Lung (tissue), 12 donors: ENCODE measurements around the gene LRRC61. TPM values are rescaled to one million over a fixed set of nuclear protein-coding genes. Genes with fewer than 3 reads are reported as not detected.
A peak's percentile ranks its signal among the peaks of the same experiment; 100 is the strongest.

ENCODE experiments used
- ATAC-seq: fragments of 200-7000 bp; cut with Tn5 transposase; one replicate; pipeline ENCODE4 v1.9.1; 2020; ENCODE audit warnings: moderate number of reproducible peaks; ENCODE audit not compliant: insufficient read depth, low FRiP score
- DNase-seq, 3 donors: peaks; one replicate each; pipeline ENCODE4 v3.0.0-alpha.2; 2013 to 2017
- H3K27ac ChIP-seq, 2 donors: one replicate each; pipeline ENCODE4 v1.5.1; 2013; ENCODE audit warnings: mild to moderate bottlenecking in 2 of 2, moderate library complexity in 2 of 2, control low read depth in 1 of 2, inconsistent platforms in 1 of 2, low read depth in 1 of 2, low read length in 1 of 2
- H3K27me3 ChIP-seq, 3 donors: one replicate each; pipeline ENCODE4 v1.5.1; 2013; ENCODE audit warnings: low read length in 2 of 3; ENCODE audit not compliant: control insufficient read depth in 3 of 3, insufficient read depth in 3 of 3
- H3K36me3 ChIP-seq, 4 donors: one replicate each; pipeline ENCODE4 v1.5.1; 2013; ENCODE audit warnings: low read length in 4 of 4, mild to moderate bottlenecking in 1 of 4, moderate library complexity in 1 of 4; ENCODE audit not compliant: control insufficient read depth in 4 of 4, insufficient read depth in 4 of 4
- H3K4me1 ChIP-seq, 5 donors: one replicate each; pipeline ENCODE4 v1.5.1; 2013; ENCODE audit warnings: low read length in 5 of 5, mild to moderate bottlenecking in 2 of 5, moderate library complexity in 1 of 5; ENCODE audit not compliant: control insufficient read depth in 5 of 5, insufficient read depth in 5 of 5
- H3K4me3 ChIP-seq: one replicate; pipeline ENCODE4 v1.5.1; 2013; ENCODE audit warnings: mild to moderate bottlenecking, control low read depth, moderate library complexity
- H3K9ac ChIP-seq, 2 donors: one replicate each; pipeline ENCODE4 v1.5.1; 2013; ENCODE audit warnings: low read length in 2 of 2, control low read depth in 1 of 2; ENCODE audit not compliant: insufficient read depth in 1 of 2
- H3K9me3 ChIP-seq, 4 donors: one replicate each; pipeline ENCODE4 v1.5.1; 2013; ENCODE audit warnings: low read length in 3 of 4, mild to moderate bottlenecking in 1 of 4, moderate library complexity in 1 of 4; ENCODE audit not compliant: control insufficient read depth in 4 of 4, insufficient read depth in 3 of 4
- CTCF ChIP-seq: IDR thresholded peaks from 2 replicates; pipeline ENCODE4 v1.5.1; 2012; ENCODE audit warnings: mild to moderate bottlenecking; ENCODE audit errors: control extremely low read depth, extremely low read depth
- WGBS, 2 donors: extraction: QIAGEN DNeasy Blood & Tissue Kit; methylation state at CpG; one replicate each; pipeline ENCODE4 v1.1.7; 2013; 5-methylcytosine and 5-hydroxymethylcytosine counted together
- polyA plus RNA-seq, 2 donors: library from polyadenylated mRNA; stranded (reverse); fragments of 200-250 nt; gene quantifications; one replicate each; pipeline ENCODE4 v1.2.1, GENCODE V29; 2013
- total RNA-seq, 2 donors: library from RNA; depleted of rRNA in 1 of 2; stranded (reverse); fragments of >200 nt in 1 of 2; gene quantifications; one replicate each; pipeline ENCODE4 v1.2.1, GENCODE V29; 2014 to 2021
- donor health status: control.
- donor health status: control.
- donor health status: Bipolar disorder and iron deficiency.
- donor health status: healthy.
- donor health status: DM: yes; HTN: yes; CAD: no.

LRRC61 gene
- total and polyA plus RNA-seq, 4 donors = 7.1 to 18.8 (median 13.0) TPM

- no peaks in the 10 kb centered on the region for H3K27me3 ChIP-seq
- no peak for ATAC-seq
- no peaks in the 10 kb centered on the region for H3K9me3 ChIP-seq
- DNase-seq = no peak
- TF ChIP-seq CTCF = no peak
- H3K36me3 ChIP-seq = no peaks in the 10 kb centered on the region
- 78 to 80% methylated on average over 3 of the region's 3 CpGs for WGBS, 2 donors
- no peak overlapping the region for H3K4me3 ChIP-seq
- peaks cover 0 to 6% (median 0%) of the 10 kb centered on the region in 5 donors for H3K4me1 ChIP-seq
- no peak overlapping the region for H3K27ac ChIP-seq
- no peak overlapping the region for H3K9ac ChIP-seq
Measured at GRCh38 chr7:150307129-150307528, 16.0 kb upstream of the LRRC61 start.

- 71 to 82% methylated on average over 9 of the region's 9 CpGs for WGBS, 2 donors
- H3K36me3 ChIP-seq = no peaks in the 10 kb centered on the region
- H3K27me3 ChIP-seq = no peaks in the 10 kb centered on the region
- H3K4me3 ChIP-seq = no peak overlapping the region
- H3K27ac ChIP-seq = peak overlapping the region in 1 of 2 donors; percentile 61
- no peak for DNase-seq
- no peak overlapping the region for H3K9ac ChIP-seq
- H3K9me3 ChIP-seq = no peaks in the 10 kb centered on the region
- H3K4me1 ChIP-seq = peaks cover 0 to 6% (median 0%) of the 10 kb centered on the region in 5 donors
- no peak for TF ChIP-seq CTCF
- ATAC-seq = no peak
Measured at GRCh38 chr7:150307904-150308303, 15.3 kb upstream of the LRRC61 start.

- no peak for ATAC-seq
- Histone ChIP-seq H3K36me3 (no peaks in the 10 kb centered on the region), H3K27ac (no peak overlapping the region), H3K4me3 (no peak overlapping the region), H3K9me3 (no peaks in the 10 kb centered on the region), H3K9ac (no peak overlapping the region), H3K4me1 (peaks cover 0 to 6% (median 0%) of the 10 kb centered on the region in 5 donors), H3K27me3 (no peaks in the 10 kb centered on the region)
- no peak for DNase-seq
- no peak for TF ChIP-seq CTCF
Measured at GRCh38 chr7:150308575-150308974, 14.6 kb upstream of the LRRC61 start.

- Histone ChIP-seq H3K36me3 (no peaks in the 10 kb centered on the region), H3K4me3 (no peak overlapping the region), H3K4me1 (peaks cover 0 to 3% (median 0%) of the 10 kb centered on the region in 5 donors), H3K27me3 (no peaks in the 10 kb centered on the region), H3K27ac (no peak overlapping the region), H3K9ac (no peak overlapping the region), H3K9me3 (no peaks in the 10 kb centered on the region)
- ATAC-seq (no peak), DNase-seq (no peak)
- 89 to 97% methylated on average over 4 of the region's 4 CpGs for WGBS, 2 donors
- TF ChIP-seq CTCF = no peak
Measured at GRCh38 chr7:150311146-150311545, 12.0 kb upstream of the LRRC61 start.
